Mucosa of stomach (tissue), 1 donor: ENCODE measurements around the gene KIRREL3.

Experiments used
- H3K27me3 ChIP-seq: one replicate; pipeline ENCODE4 v1.7.0; 2013; ENCODE audit warnings: mild to moderate bottlenecking, low read length; ENCODE audit not compliant: control insufficient read depth, insufficient read depth
- H3K36me3 ChIP-seq: one replicate; pipeline ENCODE4 v1.7.0; 2013; ENCODE audit warnings: low read length; ENCODE audit not compliant: control insufficient read depth, insufficient read depth
- H3K4me1 ChIP-seq: one replicate; pipeline ENCODE4 v1.7.0; 2013; ENCODE audit warnings: mild to moderate bottlenecking, low read length; ENCODE audit not compliant: control insufficient read depth, insufficient read depth
- H3K4me3 ChIP-seq: one replicate; pipeline ENCODE4 v1.7.0; 2013; ENCODE audit warnings: low read length
- H3K9ac ChIP-seq: one replicate; pipeline ENCODE4 v1.7.0; 2013; ENCODE audit warnings: mild to moderate bottlenecking, low read length, moderate library complexity
- H3K9me3 ChIP-seq: one replicate; pipeline ENCODE4 v1.7.0; 2013; ENCODE audit warnings: mild to moderate bottlenecking, low read length, moderate library complexity; ENCODE audit not compliant: control insufficient read depth
- donor health status: Pancreatic carcinoma.

The KIRREL3 gene

DNA sequence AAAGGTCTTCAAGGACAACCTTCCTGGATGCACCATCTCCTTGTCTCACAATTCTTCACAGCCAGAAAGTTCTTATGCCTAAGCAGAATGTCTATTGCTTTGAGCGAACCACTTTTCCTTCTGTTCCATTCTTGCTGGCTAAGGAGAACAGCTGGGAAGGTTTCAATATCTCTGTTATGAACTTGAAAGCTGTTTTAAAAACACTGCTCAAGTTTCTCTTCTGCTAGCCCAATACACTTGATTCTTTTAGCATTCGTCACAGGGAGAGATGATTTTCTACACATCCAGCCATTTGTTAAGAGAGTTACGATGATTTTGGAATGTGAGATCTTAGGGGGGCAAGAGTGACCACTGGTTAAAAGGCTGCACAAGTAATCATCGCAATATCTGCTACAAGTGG lies 249.3 kb downstream of the KIRREL3 start:
- Histone ChIP-seq H3K4me1 (peaks cover 17% of the 10 kb centered on the region), H3K27me3 (peaks cover 13% of the 10 kb centered on the region)

GRCh38 chr11:126748793-126749192 lies 251.8 kb downstream of the KIRREL3 start:
- no peaks in the 10 kb centered on the region for H3K4me1 ChIP-seq
- no peak overlapping the region for H3K9ac ChIP-seq
- H3K27me3 ChIP-seq, result peaks cover 24% of the 10 kb centered on the region
- no peaks in the 10 kb centered on the region for H3K9me3 ChIP-seq
- H3K36me3 ChIP-seq, result no peaks in the 10 kb centered on the region
- H3K4me3 ChIP-seq, result no peak overlapping the region

More for the DNA sequence above, 249.3 kb downstream of the KIRREL3 start:
- no peaks in the 10 kb centered on the region for H3K9me3 ChIP-seq
- H3K4me3 ChIP-seq, result no peak overlapping the region
- H3K36me3 ChIP-seq, result no peaks in the 10 kb centered on the region
- H3K9ac ChIP-seq, result no peak overlapping the region

- H3K36me3 ChIP-seq, result no peaks in the 10 kb centered on the region
Observed at GRCh38 chr11:126748100-126748791, 252.3 kb downstream of the KIRREL3 start.

DNA sequence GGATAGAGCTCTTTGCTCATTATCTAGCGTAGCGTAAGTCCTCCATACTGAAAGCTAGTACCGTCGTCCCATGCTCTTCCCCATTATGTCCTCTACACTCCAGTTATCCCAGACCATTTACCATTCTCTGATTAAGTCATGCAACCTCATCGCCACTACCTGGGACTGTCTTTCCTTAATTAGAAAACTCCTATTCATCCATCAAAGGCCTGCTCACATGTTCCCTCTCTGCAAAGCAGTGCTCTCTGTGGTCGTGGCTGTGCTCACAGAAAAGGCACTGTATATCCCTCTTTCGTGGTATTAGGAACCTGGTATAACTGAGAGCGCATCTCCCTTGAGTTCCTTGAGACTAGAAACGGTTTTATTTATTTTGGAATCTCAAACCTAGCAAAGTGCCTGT lies 253.3 kb downstream of the KIRREL3 start:
- H3K36me3 ChIP-seq, result no peaks in the 10 kb centered on the region
- H3K4me1 ChIP-seq, result no peaks in the 10 kb centered on the region
- no peak overlapping the region for H3K4me3 ChIP-seq
- peaks cover 31% of the 10 kb centered on the region for H3K27me3 ChIP-seq
- no peaks in the 10 kb centered on the region for H3K9me3 ChIP-seq
- no peak overlapping the region for H3K9ac ChIP-seq

More at GRCh38 chr11:126748100-126748791, 252.3 kb downstream of the KIRREL3 start:
- Histone ChIP-seq H3K27me3 (peaks cover 29% of the 10 kb centered on the region), H3K9ac (no peak overlapping the region), H3K4me1 (no peaks in the 10 kb centered on the region), H3K4me3 (no peak overlapping the region), H3K9me3 (no peaks in the 10 kb centered on the region)

DNA sequence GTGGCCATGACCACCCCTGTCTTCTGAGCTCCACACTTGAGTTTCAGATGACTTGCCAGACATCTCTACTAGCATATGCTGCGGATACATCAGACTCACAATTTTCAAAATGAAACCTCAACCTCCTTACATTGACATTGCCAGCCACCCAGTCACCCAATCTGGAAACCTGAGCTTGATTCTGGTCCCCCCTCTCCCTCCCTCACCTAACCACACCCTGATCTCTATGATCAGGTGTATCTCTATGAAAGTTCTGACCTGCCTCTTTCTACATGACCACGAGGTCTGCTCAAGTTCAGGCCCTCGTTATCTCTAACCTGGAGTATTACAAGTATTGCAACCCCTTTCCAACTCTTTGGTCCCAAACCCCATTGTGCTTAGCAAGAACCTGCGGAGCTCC lies 254.1 kb downstream of the KIRREL3 start:
- H3K36me3 ChIP-seq, result no peaks in the 10 kb centered on the region
- peaks cover 31% of the 10 kb centered on the region for H3K27me3 ChIP-seq
- no peak overlapping the region for H3K4me3 ChIP-seq
- H3K4me1 ChIP-seq, result no peaks in the 10 kb centered on the region
- no peaks in the 10 kb centered on the region for H3K9me3 ChIP-seq
- no peak overlapping the region for H3K9ac ChIP-seq

GRCh38 chr11:126744699-126745098 lies 255.9 kb downstream of the KIRREL3 start:
- Histone ChIP-seq H3K4me1 (no peaks in the 10 kb centered on the region), H3K9ac (no peak overlapping the region), H3K9me3 (no peaks in the 10 kb centered on the region), H3K4me3 (no peak overlapping the region), H3K36me3 (no peaks in the 10 kb centered on the region), H3K27me3 (peaks cover 38% of the 10 kb centered on the region)

GRCh38 chr11:126743628-126744027 lies 256.9 kb downstream of the KIRREL3 start:
- Histone ChIP-seq H3K27me3 (peaks cover 35% of the 10 kb centered on the region), H3K4me3 (no peak overlapping the region), H3K4me1 (no peaks in the 10 kb centered on the region), H3K36me3 (no peaks in the 10 kb centered on the region), H3K9ac (no peak overlapping the region), H3K9me3 (no peaks in the 10 kb centered on the region)

- Histone ChIP-seq H3K4me1 (no peaks in the 10 kb centered on the region), H3K9ac (no peak overlapping the region), H3K4me3 (no peak overlapping the region), H3K36me3 (no peaks in the 10 kb centered on the region), H3K9me3 (no peaks in the 10 kb centered on the region), H3K27me3 (peaks cover 42% of the 10 kb centered on the region)
Observed at GRCh38 chr11:126742582-126742981, 258.0 kb downstream of the KIRREL3 start.

DNA sequence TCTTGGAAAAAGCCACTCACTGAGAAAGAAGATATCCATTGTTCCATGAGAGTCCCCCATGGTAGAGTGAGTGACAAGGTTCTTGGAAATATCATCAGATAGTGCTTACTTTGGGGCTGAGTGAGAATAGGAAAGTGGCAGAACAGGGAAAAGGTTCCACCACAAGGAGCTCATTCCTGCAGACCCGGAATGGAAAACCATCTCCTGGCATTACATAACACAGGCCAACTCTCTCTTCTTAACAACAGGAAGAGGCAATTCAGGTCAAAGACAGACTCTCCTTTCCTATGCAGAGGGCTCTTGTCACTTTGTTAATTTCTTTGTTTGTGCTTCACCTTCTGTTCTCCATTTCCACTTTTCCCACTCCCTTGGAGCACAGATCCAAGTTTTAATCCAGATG lies 259.7 kb downstream of the KIRREL3 start:
- Histone ChIP-seq H3K36me3 (no peaks in the 10 kb centered on the region), H3K4me1 (no peaks in the 10 kb centered on the region), H3K4me3 (no peak overlapping the region), H3K27me3 (peaks cover 42% of the 10 kb centered on the region), H3K9ac (no peak overlapping the region), H3K9me3 (no peaks in the 10 kb centered on the region)

DNA sequence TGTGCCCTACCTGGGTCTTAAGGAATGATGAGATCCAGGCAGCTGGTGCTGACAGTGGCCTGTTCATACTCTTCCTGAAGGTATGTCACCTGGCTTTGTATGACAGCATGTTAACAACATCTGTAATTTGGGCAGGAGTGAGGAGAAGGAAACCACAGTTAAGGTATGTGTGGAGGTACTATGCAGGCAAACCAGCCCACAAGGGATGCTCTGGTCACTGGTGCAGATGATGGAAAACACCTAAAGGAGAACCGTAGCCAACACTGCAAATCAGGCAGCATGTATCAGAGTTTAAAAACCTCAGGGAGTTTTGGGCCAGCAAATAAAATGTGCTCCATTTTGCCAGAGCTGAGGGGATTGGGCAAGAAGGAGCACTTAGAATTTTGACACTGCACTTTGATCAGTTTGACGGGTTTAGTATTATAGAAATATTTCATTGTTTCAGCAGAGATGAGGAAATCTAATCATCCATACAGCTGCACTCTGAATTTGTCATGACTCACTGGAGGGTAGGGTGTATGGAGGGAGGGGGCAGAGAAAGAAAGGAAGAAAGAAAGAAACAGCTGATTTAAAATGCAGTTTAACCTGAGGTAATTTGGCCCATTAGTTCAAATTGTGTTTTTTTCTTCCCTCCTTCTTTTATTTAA lies 260.9 kb downstream of the KIRREL3 start:
- peaks cover 46% of the 10 kb centered on the region for H3K27me3 ChIP-seq
- H3K4me3 ChIP-seq, result no peak overlapping the region
- no peak overlapping the region for H3K9ac ChIP-seq
- no peaks in the 10 kb centered on the region for H3K36me3 ChIP-seq
- H3K9me3 ChIP-seq, result no peaks in the 10 kb centered on the region
- H3K4me1 ChIP-seq, result no peaks in the 10 kb centered on the region

- H3K4me3 ChIP-seq, result no peak overlapping the region
- peaks cover 36% of the 10 kb centered on the region for H3K27me3 ChIP-seq
- no peaks in the 10 kb centered on the region for H3K36me3 ChIP-seq
- no peak overlapping the region for H3K9ac ChIP-seq
- H3K4me1 ChIP-seq, result no peaks in the 10 kb centered on the region
- H3K9me3 ChIP-seq, result no peaks in the 10 kb centered on the region
Observed at GRCh38 chr11:126738295-126739031, 262.1 kb downstream of the KIRREL3 start.
